ENCODE results near the gene PCDHGC5. TPM values are rescaled to one million over a fixed set of nuclear protein-coding genes. Genes with fewer than 3 reads are reported as not detected.

The PCDHGC5 gene
- total and polyA plus RNA-seq, 2 donors (not counting 1 experiment from before 2014, with no cell fraction given) = 1.1 to 2.6 TPM

GRCh38 chr5:141476132-141476911 is 12.6 kb upstream of the PCDHGC5 start:
- Histone ChIP-seq H3K27ac (ENCODE audit: insufficient read depth, low read length) (peak overlapping the region; percentile 83), H2AFZ (ENCODE audit: low read length) (peak overlapping the region; percentile 51), H3K4me3 (replicated peaks in 1 of 4; ENCODE audit: control extremely low read depth in 1 of 4, insufficient read depth in 1 of 4, low read depth in 3 of 4, low read length in 4 of 4) (peak overlapping the region; percentile 76 to 95 (median 84)), H3K9me3 (ENCODE audit: control insufficient read depth, insufficient read depth, low read depth, low read length) (no peaks in the 10 kb centered on the region), H3K4me1 (ENCODE audit: control insufficient read depth, extremely low read depth, insufficient read depth, low read length) (peaks cover 14% of the 10 kb centered on the region), H3K4me2 (ENCODE audit: extremely low read depth, insufficient read depth, low read length) (peak overlapping the region; percentile 89), H3K9ac (ENCODE audit: insufficient read depth, low read length) (peak overlapping the region; percentile 75), H3K79me2 (ENCODE audit: control insufficient read depth, insufficient read depth, low read length) (peaks cover 29% of the 10 kb centered on the region), H3K27me3 (ENCODE audit: control insufficient read depth, insufficient read depth, low read length) (no peaks in the 10 kb centered on the region), H3K36me3 (ENCODE audit: control insufficient read depth, insufficient read depth, low read length) (peaks cover 1% of the 10 kb centered on the region), H4K20me1 (ENCODE audit: control insufficient read depth, extremely low read depth, insufficient read depth, low read length) (peaks cover 3% of the 10 kb centered on the region)
- TF ChIP-seq EZH2 (IDR thresholded peaks at IDR 0.05; ENCODE audit: low read length, missing control alignments) (no peak), CTCF (conservative IDR thresholded peaks at IDR 0.05 in 1 of 2, IDR thresholded peaks at IDR 0.05 in 1 of 2; ENCODE audit: low read depth in 1 of 2, low read length in 2 of 2) (no peak)
- DNase-seq (ENCODE audit: low read depth in 2 of 2) = peak; percentile 84 to 85

DNA sequence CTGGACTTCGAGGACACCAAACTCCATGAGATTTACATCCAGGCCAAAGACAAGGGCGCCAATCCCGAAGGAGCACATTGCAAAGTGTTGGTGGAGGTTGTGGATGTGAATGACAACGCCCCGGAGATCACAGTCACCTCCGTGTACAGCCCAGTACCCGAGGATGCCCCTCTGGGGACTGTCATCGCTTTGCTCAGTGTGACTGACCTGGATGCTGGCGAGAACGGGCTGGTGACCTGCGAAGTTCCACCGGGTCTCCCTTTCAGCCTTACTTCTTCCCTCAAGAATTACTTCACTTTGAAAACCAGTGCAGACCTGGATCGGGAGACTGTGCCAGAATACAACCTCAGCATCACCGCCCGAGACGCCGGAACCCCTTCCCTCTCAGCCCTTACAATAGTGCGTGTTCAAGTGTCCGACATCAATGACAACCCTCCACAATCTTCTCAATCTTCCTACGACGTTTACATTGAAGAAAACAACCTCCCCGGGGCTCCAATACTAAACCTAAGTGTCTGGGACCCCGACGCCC is 11.8 kb upstream of the PCDHGC5 start:
- Histone ChIP-seq H3K9ac (ENCODE audit: insufficient read depth, low read length) (no peak overlapping the region), H3K4me2 (ENCODE audit: extremely low read depth, insufficient read depth, low read length) (peak overlapping the region; percentile 89), H3K27me3 (ENCODE audit: control insufficient read depth, insufficient read depth, low read length) (no peaks in the 10 kb centered on the region), H3K27ac (ENCODE audit: insufficient read depth, low read length) (peak overlapping the region; percentile 83), H2AFZ (ENCODE audit: low read length) (no peak overlapping the region), H3K79me2 (ENCODE audit: control insufficient read depth, insufficient read depth, low read length) (peaks cover 29% of the 10 kb centered on the region), H3K9me3 (ENCODE audit: control insufficient read depth, insufficient read depth, low read depth, low read length) (no peaks in the 10 kb centered on the region), H3K36me3 (ENCODE audit: control insufficient read depth, insufficient read depth, low read length) (peaks cover 1% of the 10 kb centered on the region), H4K20me1 (ENCODE audit: control insufficient read depth, extremely low read depth, insufficient read depth, low read length) (peaks cover 3% of the 10 kb centered on the region), H3K4me3 (replicated peaks in 1 of 4; ENCODE audit: control extremely low read depth in 1 of 4, insufficient read depth in 1 of 4, low read depth in 3 of 4, low read length in 4 of 4) (peak overlapping the region; percentile 76 to 95 (median 84)), H3K4me1 (ENCODE audit: control insufficient read depth, extremely low read depth, insufficient read depth, low read length) (peaks cover 14% of the 10 kb centered on the region)
- no peak for DNase-seq (ENCODE audit: low read depth in 2 of 2)
- TF ChIP-seq EZH2 (IDR thresholded peaks at IDR 0.05; ENCODE audit: low read length, missing control alignments) = no peak
- no peak for TF ChIP-seq CTCF (conservative IDR thresholded peaks at IDR 0.05 in 1 of 2, IDR thresholded peaks at IDR 0.05 in 1 of 2; ENCODE audit: low read depth in 1 of 2, low read length in 2 of 2)

GRCh38 chr5:141477815-141478214 is 11.1 kb upstream of the PCDHGC5 start:
- Histone ChIP-seq H3K9ac (ENCODE audit: insufficient read depth, low read length) (peak overlapping the region; percentile 45), H3K4me1 (ENCODE audit: control insufficient read depth, extremely low read depth, insufficient read depth, low read length) (peaks cover 18% of the 10 kb centered on the region), H2AFZ (ENCODE audit: low read length) (no peak overlapping the region), H3K79me2 (ENCODE audit: control insufficient read depth, insufficient read depth, low read length) (peaks cover 29% of the 10 kb centered on the region), H3K9me3 (ENCODE audit: control insufficient read depth, insufficient read depth, low read depth, low read length) (no peaks in the 10 kb centered on the region), H3K4me3 (replicated peaks in 1 of 4; ENCODE audit: control extremely low read depth in 1 of 4, insufficient read depth in 1 of 4, low read depth in 3 of 4, low read length in 4 of 4) (peak overlapping the region; percentile 76 to 95 (median 84)), H3K36me3 (ENCODE audit: control insufficient read depth, insufficient read depth, low read length) (peaks cover 1% of the 10 kb centered on the region), H3K27ac (ENCODE audit: insufficient read depth, low read length) (peak overlapping the region; percentile 7), H4K20me1 (ENCODE audit: control insufficient read depth, extremely low read depth, insufficient read depth, low read length) (peaks cover 3% of the 10 kb centered on the region), H3K4me2 (ENCODE audit: extremely low read depth, insufficient read depth, low read length) (peak overlapping the region; percentile 89), H3K27me3 (ENCODE audit: control insufficient read depth, insufficient read depth, low read length) (no peaks in the 10 kb centered on the region)
- TF ChIP-seq EZH2 (IDR thresholded peaks at IDR 0.05; ENCODE audit: low read length, missing control alignments) (no peak), CTCF (conservative IDR thresholded peaks at IDR 0.05 in 1 of 2, IDR thresholded peaks at IDR 0.05 in 1 of 2; ENCODE audit: low read depth in 1 of 2, low read length in 2 of 2) (no peak)
- DNase-seq (ENCODE audit: low read depth in 2 of 2) = no peak

All from fibroblast of lung (primary cell).